Stomach smooth muscle (tissue), 2 donors: Measurements from ENCODE around the gene PIK3CB.
"Not testable (repeated sequence)": the region's sequence is repeated elsewhere in the genome, so short reads cannot be mapped to it uniquely, and the experiment has no call there.

Source experiments
- H3K27ac ChIP-seq: one replicate; pipeline ENCODE4 v1.7.0; 2013; ENCODE audit warnings: mild to moderate bottlenecking, low read length, inconsistent platforms
- H3K27me3 ChIP-seq, 2 donors: one replicate each; pipeline ENCODE4 v1.7.0; 2013; ENCODE audit warnings: low read length in 2 of 2; ENCODE audit not compliant: insufficient read depth in 2 of 2, control insufficient read depth in 1 of 2
- H3K36me3 ChIP-seq, 2 donors: one replicate each; pipeline ENCODE4 v1.7.0; 2013; ENCODE audit warnings: low read length in 2 of 2; ENCODE audit not compliant: control insufficient read depth in 2 of 2, insufficient read depth in 2 of 2
- H3K4me1 ChIP-seq: one replicate; pipeline ENCODE4 v1.7.0; 2013; ENCODE audit warnings: low read length; ENCODE audit not compliant: control insufficient read depth, insufficient read depth
- H3K4me3 ChIP-seq, 2 donors: one replicate each; pipeline ENCODE4 v1.7.0; 2013; ENCODE audit warnings: low read length in 2 of 2
- H3K9ac ChIP-seq, 2 donors: one replicate each; pipeline ENCODE4 v1.7.0; 2013; ENCODE audit warnings: low read length in 2 of 2, mild to moderate bottlenecking in 1 of 2
- H3K9me3 ChIP-seq, 2 donors: one replicate each; pipeline ENCODE4 v1.7.0; 2013; ENCODE audit warnings: low read length in 2 of 2; ENCODE audit not compliant: control insufficient read depth in 2 of 2
- donor health status: healthy.
- donor health status: Pancreatic carcinoma.

PIK3CB gene

DNA sequence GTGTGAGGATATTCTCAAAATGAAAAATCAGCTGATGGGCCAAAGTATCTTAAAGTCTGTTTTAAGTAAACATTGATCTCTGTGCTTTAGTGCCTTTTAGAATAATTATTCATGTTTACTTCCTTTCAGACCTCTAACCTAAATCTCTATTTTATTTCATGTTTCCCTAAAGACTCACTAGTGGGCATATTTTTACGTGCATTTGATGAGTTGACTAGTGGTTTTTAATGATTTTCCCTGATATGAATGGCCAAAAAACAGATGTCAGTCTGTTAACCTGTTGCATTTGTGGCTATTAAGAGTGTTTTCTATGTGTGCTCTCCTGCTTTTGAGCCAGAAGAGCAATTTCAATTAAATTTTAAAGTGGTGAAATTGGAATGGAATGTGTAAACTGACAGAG lies 219.3 kb downstream of the PIK3CB start:
- Histone ChIP-seq H3K9me3 (no peaks in the 10 kb centered on the region), H3K27ac (no peak overlapping the region), H3K27me3 (no peaks in the 10 kb centered on the region), H3K9ac (no peak overlapping the region), H3K36me3 (no peaks in the 10 kb centered on the region), H3K4me1 (no peaks in the 10 kb centered on the region), H3K4me3 (no peak overlapping the region)

DNA sequence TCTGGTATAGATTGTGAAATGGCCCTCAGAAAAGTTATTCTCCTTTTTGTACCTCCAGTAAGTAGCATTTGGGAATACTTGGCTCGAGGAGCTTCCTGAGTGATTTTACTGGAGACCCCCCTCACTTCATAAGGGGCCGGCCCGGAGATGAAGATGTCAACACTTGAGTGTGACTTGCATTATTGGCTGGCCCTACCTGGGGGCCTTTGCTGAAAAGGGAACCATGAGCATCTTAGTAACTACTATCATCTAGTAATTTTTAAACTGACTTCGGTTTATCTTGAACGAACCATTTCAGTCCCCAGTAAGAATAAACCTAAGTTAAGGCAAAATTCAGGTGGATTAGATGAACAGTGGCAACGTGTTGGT lies 224.8 kb downstream of the PIK3CB start:
- Histone ChIP-seq H3K27ac (peak overlapping the region; percentile 96), H3K4me3 (peak overlapping the region; percentile 87 to 91), H3K4me1 (peaks cover 10% of the 10 kb centered on the region), H3K9ac (peak overlapping the region in 1 of 2 donors; percentile 92), H3K9me3 (no peaks in the 10 kb centered on the region), H3K36me3 (no peaks in the 10 kb centered on the region), H3K27me3 (no peaks in the 10 kb centered on the region)

DNA sequence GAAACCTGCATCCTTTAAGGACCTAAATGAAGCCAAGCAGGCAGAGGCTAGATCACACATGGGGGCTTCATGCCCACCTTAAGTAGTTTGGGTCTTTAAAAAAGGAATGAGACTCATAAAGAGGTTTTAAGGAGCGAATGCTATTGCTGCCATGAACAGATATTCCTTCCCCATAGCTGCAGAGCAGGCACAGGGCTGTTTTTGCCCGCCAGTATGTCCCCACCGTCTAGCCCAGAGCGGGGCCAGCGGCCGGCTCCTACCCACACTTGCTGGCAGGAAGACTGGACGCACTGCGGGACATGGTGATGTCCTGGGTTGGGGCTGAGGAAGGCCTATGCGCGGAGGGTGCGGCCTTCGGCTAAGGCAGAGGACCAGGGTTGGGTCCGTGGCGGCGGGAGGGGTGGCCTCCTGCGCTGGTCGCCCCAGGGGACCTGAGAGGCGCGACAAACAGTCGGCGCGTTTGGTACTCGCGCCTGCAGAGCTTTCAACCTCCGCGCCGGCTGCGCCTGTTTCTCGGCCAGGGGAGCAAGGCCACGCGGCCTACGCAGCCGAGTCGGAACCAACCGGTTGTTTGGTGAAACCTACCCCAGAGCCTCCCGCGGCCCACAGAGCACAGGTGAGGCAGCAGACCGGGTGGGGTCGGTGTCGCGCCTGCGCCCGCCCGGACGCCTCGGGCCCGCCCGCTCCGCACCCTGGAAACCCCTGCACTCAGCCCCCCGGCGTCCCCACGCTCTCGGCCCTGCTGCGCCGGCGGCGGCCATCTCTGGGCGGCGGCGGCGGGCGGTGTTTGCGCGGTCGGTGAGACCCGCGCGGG lies 226.2 kb downstream of the PIK3CB start, which contains the start of gene FAIM:
TSS of gene FAIM (plus strand) at position 450 of the 814 bp plus-strand sequence. CDS start 10,956 bp downstream, outside the sequence.
- Histone ChIP-seq H3K27me3 (no peaks in the 10 kb centered on the region), H3K36me3 (no peaks in the 10 kb centered on the region), H3K9ac (peak within 1 kb of the TSS; percentile 92 to 96), H3K4me3 (peak within 1 kb of the TSS; percentile 87 to 91), H3K4me1 (peaks cover 10% of the 10 kb centered on the region), H3K9me3 (no peaks in the 10 kb centered on the region), H3K27ac (peak within 1 kb of the TSS; percentile 96)

- H3K9me3 ChIP-seq, H3K27ac ChIP-seq, H3K9ac ChIP-seq, H3K4me3 ChIP-seq, H3K4me1 ChIP-seq, H3K36me3 ChIP-seq, H3K27me3 ChIP-seq: not testable (repeated sequence)
Measured at GRCh38 chr3:138604106-138604595, 230.6 kb downstream of the PIK3CB start.
